Stimulated activated CD4-positive, alpha-beta T cell treated with anti-CD3 and anti-CD28 coated beads, Interleukin-12 subunit alpha, Interleukin-12 subunit beta, amount 100 ng/mL, for 4 hours (primary cell): Measurements from ENCODE around the gene KRTAP10-7.
"Not testable (repeated sequence)": the region's sequence is repeated elsewhere in the genome, so short reads cannot be mapped to it uniquely, and the experiment has no call there.

Experiments used
- DNase-seq: peaks from one replicate; pipeline ENCODE4 v3.0.0-alpha.2; 2020

Gene KRTAP10-7

DNA sequence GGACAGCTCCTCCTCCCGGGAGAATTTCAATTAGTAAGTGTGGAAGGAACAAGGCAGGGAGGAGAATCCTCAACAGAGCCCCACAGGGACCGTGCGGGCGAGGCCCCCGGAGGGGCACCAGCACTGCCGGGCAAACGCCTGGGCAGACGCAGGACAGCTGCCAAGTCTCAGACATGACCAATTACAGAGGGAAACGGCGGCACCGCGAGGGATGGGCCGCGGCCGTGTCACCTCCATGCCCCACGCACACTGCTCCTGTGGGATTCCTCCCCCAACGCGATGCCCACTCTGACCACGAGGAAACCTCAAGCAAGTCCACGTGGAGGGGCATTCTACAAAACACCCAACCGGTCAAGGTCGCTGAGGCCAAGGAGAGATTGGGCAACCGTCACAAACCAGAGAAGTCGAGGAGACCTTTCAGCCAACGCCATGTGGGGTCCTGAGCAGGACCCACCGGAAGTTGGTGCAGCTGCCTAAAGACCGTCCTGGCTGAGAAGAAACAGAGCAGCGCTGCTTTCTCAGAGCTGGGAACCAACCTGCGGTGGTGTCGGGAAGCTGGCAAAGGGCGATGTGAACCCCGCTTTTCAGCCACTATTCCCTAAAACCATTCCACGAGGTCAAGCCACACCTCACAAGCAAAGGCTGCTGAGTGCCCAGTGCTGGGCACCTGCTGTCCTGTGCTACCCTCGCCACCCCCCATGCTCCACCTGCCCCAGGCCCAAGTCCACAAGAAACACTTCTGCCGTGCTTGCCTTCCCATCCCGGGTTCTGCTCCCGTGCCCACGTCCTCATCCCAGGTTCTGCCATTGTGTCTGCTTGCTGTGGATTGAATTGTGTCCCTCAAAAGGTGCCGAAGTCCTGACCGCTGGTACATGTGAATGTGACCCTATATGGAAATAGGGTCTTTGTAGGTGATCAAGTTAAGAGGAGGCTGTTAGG is 28.3 kb upstream of the KRTAP10-7 start:
- no peak for DNase-seq

DNA sequence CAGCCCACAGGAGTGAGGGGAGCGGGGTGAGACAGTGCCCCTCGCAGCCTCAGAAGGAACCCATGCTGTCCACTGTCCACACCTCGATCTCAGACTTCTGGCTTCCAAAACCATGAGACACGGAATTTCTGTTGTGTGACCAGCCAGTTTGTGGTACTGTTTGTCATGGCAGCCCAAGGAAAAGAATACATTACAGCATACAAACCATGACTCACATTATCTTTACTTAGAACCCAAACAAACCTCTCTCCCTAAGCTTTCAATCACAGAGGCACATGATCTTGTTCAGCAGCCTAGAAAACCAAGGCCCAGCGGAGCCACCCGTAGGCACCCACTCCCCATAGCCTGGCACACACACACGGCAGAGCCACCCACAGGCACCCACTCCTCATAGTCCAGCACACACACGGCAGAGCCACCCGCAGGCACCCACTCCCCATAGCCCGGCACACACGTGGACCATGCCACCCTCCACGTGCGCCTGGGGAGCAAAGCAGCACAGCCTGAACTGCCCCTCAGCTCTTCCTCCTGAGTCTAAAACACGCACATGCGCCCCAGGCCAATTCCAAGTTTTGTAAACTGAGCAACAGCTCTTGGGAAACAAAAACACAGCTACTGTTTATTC is 27.3 kb upstream of the KRTAP10-7 start:
- DNase-seq, result no peak

DNA sequence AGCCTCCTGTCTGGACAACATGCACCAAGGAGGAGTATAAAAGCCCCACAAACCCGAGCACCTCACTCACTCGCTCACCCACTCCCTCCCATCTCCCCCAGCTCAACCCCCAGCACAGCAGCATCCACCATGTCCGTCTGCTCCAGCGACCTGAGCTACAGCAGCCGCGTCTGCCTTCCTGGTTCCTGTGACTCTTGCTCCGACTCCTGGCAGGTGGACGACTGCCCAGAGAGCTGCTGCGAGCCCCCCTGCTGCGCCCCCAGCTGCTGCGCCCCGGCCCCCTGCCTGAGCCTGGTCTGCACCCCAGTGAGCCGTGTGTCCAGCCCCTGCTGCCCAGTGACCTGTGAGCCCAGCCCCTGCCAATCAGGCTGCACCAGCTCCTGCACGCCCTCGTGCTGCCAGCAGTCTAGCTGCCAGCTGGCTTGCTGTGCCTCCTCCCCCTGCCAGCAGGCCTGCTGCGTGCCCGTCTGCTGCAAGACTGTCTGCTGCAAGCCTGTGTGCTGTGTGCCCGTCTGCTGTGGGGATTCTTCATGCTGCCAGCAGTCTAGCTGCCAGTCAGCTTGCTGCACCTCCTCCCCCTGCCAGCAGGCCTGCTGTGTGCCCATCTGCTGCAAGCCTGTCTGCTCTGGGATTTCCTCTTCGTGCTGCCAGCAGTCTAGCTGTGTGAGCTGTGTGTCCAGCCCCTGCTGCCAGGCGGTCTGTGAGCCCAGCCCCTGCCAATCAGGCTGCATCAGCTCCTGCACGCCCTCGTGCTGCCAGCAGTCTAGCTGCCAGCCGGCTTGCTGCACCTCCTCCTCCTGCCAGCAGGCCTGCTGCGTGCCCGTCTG is 26.6 kb upstream of the KRTAP10-7 start, which contains the start of gene KRTAP10-4:
Gene KRTAP10-4, plus strand, starts transcription at position 100 of the 827 bp plus-strand sequence. Its CDS starts 30 bp downstream, at position 130.
- DNase-seq, result not testable (repeated sequence)

DNA sequence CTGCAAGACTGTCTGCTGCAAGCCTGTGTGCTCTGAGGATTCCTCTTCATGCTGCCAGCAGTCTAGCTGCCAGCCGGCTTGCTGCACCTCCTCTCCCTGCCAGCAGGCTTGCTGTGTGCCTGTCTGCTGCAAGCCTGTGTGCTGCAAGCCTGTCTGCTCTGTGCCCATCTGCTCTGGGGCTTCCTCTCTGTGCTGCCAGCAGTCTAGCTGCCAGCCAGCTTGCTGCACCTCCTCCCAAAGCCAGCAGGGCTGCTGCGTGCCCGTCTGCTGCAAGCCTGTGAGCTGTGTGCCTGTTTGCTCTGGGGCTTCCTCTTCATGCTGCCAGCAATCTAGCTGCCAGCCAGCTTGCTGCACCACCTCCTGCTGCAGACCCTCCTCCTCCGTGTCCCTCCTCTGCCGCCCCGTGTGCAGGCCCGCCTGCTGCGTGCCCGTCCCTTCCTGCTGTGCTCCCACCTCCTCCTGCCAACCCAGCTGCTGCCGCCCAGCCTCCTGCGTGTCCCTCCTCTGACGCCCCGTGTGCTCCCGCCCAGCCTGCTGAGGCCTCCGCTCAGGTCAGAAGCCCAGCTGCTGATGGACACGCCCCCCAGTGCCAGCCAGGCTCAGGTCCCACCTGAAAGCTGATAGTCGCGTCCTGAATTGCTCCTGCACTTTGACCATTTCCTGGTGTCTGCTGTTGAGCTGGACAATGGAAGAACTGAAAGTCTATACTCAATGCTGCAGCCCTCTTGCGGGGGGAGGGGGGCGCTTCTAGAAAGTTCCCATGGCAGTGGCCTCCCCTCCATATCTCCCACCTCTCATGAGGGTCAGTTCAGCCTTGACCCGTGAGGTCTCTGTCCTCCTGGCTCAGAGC is 25.7 kb upstream of the KRTAP10-7 start:
- no peak for DNase-seq

DNA sequence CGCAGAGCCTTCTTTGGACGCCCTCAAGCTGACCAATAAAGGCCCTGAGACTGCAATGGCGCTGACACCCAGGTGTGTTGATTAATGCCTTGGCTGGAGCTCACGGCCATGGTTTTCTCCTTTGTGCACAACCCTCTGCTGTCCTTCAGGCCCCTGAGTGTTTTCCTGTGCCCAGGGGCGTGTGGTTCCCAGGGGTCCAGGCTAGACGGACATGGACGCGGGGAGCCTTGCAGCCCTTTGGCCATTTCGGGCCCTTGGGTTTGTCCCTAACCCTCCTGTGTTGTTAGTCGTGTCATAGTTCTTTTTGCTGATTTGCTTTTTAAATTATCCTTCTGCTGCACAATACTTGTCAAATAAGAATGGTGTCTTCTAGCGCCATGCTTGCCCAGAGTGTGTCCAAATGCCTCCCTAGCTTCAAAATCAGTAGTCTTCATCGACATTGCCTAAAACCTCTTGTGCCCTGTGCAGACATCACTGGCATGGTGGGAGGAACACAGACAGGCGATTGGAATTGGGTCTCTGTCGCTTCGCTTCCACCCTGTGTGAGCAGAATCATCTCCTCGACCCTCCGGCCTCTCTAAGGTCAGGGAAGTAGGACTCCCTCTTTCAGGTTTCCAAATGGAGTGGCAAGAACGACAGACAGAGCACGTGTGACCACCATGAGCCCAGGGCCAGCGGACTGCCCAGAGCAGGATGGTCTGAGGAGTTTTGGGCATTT is 24.9 kb upstream of the KRTAP10-7 start:
- DNase-seq, result no peak

DNA sequence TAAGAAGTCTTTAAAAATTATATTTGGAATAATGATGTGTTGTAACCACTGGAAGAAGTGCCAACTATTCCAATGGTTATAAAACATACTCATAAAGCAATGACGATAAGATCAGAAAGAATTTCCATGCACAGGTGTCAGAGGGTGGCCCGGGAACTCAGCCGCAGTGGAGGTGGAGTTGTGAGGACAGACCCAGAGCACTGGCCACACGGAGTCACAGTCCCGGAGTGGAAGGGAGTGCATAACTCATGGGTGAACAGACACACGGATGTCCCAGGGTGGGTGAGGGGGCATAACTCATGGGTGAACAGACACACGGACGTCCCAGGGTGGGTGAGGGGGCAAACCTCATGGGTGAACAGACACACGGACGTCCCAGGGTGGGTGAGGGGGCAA is 24.4 kb upstream of the KRTAP10-7 start:
- DNase-seq, result no peak

DNA sequence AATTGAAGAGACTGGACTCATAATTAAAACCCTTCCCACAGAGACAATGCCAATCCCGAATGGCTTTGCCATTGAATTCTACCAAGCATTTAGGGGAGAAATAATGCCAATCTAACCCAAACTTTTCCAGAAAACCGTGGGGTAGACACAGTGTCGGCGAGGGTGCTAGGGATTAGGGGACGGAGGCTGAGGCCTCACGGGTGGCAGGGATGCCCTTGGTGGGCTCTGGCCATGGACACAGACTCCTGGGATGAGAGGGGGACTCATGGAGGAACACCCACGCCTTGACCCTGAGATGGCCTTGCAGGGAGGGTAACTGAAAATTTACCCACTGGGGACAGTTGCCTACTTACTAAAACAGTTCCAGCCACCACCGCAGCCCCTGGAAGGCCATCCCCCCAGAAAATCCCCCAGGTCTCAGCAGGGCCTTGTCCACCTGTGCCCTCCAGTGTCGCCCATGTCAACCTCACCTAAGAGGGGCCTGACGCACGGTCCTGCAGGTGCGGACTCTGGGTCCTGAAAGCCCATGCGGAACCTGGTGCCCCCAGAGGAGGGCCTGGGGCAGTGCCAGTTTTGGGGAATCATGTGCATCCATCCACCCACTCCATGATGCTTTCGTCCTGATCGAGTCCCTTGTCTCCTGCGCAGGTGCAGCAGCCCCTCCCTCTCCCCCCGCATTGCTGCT is 21.9 kb upstream of the KRTAP10-7 start:
- no peak for DNase-seq

DNA sequence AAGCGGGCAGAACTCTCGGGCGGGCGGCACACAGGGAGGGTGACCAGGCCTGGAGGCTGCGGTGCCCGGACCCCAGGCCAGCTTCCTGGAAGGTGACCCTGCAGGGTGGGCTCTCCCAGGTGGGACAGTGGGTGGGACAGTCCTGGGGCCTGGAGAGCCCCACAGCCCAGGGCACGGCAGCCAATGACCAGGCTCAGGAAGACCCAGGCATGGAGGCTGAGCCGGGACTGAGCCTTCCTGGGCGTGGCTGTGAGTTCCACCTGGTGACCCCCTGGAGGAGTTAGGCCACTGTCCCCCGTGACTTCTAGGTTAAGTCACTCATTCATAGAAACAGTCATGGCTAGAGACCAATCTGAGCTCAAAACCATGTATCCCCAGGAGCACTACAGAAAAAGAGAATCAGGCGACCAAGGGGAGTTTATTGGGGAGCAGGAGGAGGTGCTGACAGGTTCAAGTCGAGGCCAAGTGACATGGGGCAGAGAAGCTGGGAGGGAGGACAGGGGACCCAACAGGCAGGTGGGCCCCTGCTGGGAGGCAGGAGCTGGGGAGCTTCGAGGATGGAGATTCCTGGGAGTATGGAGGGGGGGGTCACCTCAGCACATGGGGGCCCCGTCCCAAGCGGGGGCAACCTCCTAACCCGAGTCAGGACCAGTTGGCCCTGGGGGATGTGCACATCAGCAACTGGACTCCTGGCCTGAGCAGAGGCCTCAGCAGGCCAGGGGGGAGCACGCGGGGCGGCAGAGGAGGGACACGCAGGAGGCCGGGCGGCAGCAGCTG is 21.2 kb upstream of the KRTAP10-7 start:
- DNase-seq, result no peak

DNA sequence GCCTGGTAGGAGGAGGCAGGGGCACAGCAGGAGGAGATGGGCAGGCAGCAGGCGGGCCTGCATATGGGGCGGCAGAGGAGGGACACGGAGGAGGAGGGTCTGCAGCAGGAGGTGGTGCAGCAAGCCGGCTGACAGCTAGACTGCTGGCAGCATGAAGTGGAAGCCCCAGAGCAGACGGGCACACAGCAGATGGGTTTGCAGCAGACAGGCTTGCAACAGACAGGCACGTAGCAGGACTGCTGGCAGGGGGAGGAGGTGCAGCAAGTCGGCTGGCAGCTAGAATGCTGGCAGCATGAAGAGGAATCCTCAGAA is 20.6 kb upstream of the KRTAP10-7 start:
- no peak for DNase-seq

DNA sequence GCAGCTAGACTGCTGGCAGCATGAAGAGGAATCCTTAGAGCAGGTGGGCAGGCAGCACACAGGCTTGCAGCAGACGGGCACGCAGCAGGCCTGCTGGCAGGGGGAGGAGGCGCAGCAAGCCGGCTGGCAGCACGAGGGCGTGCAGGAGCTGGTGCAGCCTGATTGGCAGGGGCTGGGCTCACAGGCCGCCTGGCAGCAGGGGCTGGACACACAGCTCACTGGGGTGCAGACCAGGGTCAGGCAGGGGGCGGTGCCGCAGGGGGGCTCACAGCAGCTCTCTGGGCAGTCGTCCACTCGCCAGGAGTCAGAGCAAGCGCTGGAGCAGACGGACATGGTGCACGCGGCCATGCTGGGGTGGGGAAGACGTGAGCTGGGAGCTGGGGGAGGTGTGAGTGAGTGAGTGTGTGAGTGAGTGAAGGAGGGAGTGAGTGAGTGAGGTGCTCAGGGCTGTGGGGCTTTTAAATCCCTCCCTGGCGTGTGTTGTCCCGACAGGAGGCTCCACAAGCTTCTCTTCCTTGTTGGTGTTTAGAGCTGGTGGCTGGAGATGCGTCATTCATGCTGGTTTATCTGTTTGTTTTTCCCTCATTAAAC is 20.1 kb upstream of the KRTAP10-7 start, which contains the start of gene KRTAP10-5:
Gene KRTAP10-5, minus strand, starts transcription at position 374 of the 591 bp plus-strand sequence. Its CDS starts 26 bp downstream, at position 348.
- not testable (repeated sequence) for DNase-seq

DNA sequence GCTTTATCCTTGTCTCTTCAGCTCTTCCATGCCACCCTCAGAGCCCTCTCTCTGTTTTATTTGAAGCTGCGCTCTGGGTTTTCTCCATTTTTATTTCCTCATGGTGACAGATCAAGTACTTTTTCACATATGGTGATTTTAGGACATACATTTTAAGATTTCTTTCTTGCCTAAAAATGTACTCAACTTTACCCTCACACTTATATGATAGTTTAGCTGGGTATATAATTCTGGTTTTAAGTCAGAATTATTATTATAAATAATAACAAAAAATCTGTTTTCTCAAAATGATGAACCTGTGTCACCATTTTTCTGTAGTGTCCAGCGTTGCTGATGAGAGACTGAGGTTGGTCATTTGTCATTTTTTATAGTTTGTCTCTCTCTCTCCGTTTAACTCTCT is 19.2 kb upstream of the KRTAP10-7 start:
- DNase-seq, result no peak

DNA sequence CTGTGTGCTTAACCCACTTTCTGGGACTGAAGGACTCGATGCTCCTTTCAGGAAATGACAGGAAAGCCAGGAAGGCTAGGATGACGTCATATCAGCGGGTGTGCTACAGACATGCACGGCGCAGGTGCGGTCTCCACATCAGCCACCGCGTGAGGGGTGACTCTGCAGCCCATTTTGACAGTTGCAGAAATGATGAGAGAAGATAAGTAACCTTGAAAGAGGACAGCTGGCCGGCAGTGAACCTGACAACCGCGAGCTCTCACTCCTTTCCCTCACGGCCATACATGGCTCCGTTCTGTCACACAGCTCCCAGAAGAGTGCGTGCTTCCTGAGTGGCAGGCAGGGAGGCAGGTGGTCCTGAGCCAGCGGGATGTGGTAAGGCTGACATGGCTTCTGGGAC is 18.3 kb upstream of the KRTAP10-7 start:
- DNase-seq, result no peak

DNA sequence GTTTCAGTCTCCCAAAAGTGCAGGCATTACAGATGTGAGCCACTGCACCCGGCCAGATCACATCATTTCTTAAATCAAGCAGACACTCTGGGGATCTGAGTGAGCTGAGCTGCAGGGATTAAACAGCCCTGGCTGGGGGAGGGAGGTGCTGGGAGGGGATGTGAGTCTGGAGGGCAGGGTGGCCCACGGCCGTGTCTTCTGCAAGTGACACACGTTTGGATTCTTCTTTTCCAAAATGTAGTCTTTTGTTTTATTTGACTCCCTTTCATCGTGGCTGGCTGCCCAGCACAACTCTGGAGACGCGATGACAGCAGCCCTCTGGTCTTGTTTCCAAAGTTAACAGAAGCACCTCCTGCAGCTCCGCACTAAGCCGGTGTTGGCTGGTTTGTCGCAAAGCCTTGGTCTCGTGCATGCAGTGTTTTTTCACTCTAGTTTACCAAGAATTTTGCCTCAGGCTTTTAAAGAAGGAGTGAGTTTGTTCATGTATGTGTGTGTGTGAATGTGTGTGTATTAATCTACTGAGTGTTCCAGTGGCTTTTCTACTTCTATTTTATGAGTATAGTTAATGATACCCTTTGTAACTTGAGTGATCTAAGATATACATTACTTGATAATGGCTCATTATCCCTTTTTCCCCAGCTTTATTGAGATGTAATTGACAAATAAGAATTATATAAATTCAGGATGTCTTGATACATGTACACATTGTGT is 17.2 kb upstream of the KRTAP10-7 start:
- DNase-seq, result no peak

DNA sequence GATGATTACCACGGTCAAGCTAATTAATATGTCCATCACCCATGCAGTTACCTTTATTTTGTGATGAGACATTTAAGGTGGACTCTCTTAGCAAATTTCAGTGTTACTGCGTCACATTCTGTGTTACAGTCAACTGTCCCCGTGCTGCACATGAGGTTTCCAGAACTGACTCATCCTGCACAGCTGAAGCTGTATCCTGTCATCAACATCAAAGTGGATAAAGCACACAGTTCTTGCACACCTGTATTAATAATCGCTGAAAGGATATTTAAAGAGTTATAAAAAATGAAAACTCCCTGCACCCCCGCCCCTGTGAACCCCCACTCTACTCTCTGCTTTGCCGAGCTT is 16.6 kb upstream of the KRTAP10-7 start:
- DNase-seq, result peak; percentile 7

DNA sequence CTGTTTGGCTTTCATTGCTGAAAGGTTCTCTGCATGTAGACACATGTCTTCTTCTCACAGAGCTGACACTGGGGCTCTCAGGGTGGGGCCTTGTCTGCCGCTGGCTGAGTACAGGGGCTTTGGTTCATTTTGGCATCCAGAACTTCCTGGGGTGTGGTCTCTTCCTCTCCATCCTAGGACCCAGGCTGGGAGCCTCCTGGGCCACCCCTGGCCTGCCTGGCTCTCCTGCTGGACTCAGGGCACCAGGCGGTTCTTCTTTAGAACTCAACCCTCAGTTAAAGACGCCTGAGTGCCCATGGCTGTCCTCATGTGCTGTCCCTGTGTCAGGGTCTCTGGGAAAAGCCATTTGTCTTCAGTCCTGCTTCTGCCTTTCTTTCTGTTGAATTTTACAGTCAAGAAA is 14.5 kb upstream of the KRTAP10-7 start:
- no peak for DNase-seq

DNA sequence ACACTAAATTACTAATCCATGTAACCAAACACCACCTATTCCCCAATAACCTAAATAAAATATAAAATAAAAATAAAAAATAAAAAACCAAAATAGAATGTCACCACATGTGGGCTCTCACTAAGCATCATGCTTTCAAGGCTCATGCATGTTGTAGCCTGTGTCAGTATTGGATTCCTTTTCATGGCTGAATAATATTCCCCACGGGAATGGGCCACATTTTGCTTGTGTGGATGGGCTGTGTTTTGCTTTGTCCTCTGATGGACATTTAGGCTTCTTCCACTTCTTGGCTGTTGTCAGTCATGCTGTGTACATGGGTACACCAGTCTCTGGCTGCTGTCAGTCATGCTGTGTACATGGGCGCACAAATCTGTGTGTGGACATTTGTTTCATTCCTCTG is 11.3 kb upstream of the KRTAP10-7 start:
- DNase-seq, result no peak

DNA sequence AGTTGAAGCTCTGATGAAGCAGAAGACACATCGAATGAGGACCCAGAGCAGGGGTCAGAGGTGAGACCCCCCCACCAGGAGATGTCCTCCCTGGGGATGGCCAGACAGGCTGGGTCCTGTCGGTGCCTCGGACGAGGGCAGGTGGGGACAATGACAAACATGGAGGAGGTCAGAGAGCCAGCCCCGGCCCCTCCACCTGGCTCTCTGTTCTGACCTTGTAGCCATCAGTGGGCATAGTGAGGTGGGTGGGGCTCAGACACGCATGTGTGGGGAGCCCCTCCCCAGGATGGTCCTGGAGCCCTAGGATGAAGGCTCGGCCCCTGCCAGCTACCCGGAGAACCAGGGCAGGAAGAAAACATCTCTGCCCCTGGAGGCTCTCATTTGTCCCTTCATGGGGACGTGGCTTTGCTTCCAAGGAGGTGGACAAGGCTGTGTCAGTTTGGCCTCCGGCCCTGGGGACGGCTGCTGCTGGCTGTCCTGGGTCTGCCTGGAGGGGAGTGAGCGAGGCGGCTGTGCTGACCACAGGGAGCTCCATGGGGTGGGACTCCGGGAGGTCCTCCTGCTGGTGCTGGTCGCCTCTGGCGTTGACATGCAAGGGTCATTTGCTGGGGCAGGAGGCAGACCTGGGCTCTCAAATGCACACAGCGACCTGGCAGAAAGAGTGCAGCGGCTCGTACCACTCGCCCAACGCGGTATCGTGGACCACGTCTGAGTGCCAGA is 10.7 kb upstream of the KRTAP10-7 start:
- no peak for DNase-seq

DNA sequence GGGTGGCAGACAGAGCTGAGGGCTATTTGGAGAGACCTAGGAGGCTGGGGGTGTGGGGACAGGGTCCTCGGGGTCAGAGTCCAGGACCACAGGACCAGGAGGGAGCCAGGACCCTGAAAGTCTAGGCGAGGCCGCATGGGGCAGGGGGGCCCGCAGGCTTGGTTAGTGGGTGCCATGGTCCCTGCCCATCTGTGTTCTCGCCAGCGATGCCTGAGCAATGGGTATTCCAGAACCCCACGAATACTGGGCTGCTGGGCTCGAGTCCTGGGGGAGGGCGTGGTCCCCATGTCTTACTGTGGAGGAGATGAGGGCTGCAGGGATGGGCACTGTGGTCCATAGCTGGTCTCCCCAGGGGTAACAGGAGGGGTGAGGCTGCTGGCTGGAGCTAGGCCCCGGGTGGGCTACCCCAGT is 10.1 kb upstream of the KRTAP10-7 start:
- DNase-seq, result no peak
